Lung (tissue), 12 donors: Measurements from ENCODE around the gene FUS. TPM values are rescaled to one million over a fixed set of nuclear protein-coding genes. Genes with fewer than 3 reads are reported as not detected.

Experiments
- ATAC-seq: fragments of 200-7000 bp; cut with Tn5 transposase; one replicate; pipeline ENCODE4 v1.9.1; 2020; ENCODE audit warnings: moderate number of reproducible peaks; ENCODE audit not compliant: insufficient read depth, low FRiP score
- DNase-seq, 3 donors: peaks; one replicate each; pipeline ENCODE4 v3.0.0-alpha.2; 2013 to 2017
- H3K27ac ChIP-seq, 2 donors: one replicate each; pipeline ENCODE4 v1.5.1; 2013; ENCODE audit warnings: mild to moderate bottlenecking in 2 of 2, moderate library complexity in 2 of 2, control low read depth in 1 of 2, inconsistent platforms in 1 of 2, low read depth in 1 of 2, low read length in 1 of 2
- H3K27me3 ChIP-seq, 3 donors: one replicate each; pipeline ENCODE4 v1.5.1; 2013; ENCODE audit warnings: low read length in 2 of 3; ENCODE audit not compliant: control insufficient read depth in 3 of 3, insufficient read depth in 3 of 3
- H3K36me3 ChIP-seq, 4 donors: one replicate each; pipeline ENCODE4 v1.5.1; 2013; ENCODE audit warnings: low read length in 4 of 4, mild to moderate bottlenecking in 1 of 4, moderate library complexity in 1 of 4; ENCODE audit not compliant: control insufficient read depth in 4 of 4, insufficient read depth in 4 of 4
- H3K4me1 ChIP-seq, 5 donors: one replicate each; pipeline ENCODE4 v1.5.1; 2013; ENCODE audit warnings: low read length in 5 of 5, mild to moderate bottlenecking in 2 of 5, moderate library complexity in 1 of 5; ENCODE audit not compliant: control insufficient read depth in 5 of 5, insufficient read depth in 5 of 5
- H3K4me3 ChIP-seq: one replicate; pipeline ENCODE4 v1.5.1; 2013; ENCODE audit warnings: mild to moderate bottlenecking, control low read depth, moderate library complexity
- H3K9ac ChIP-seq, 2 donors: one replicate each; pipeline ENCODE4 v1.5.1; 2013; ENCODE audit warnings: low read length in 2 of 2, control low read depth in 1 of 2; ENCODE audit not compliant: insufficient read depth in 1 of 2
- H3K9me3 ChIP-seq, 4 donors: one replicate each; pipeline ENCODE4 v1.5.1; 2013; ENCODE audit warnings: low read length in 3 of 4, mild to moderate bottlenecking in 1 of 4, moderate library complexity in 1 of 4; ENCODE audit not compliant: control insufficient read depth in 4 of 4, insufficient read depth in 3 of 4
- WGBS, 2 donors: extraction: QIAGEN DNeasy Blood & Tissue Kit; methylation state at CpG; one replicate each; pipeline ENCODE4 v1.1.7; 2013; 5-methylcytosine and 5-hydroxymethylcytosine counted together
- polyA plus RNA-seq, 2 donors: library from polyadenylated mRNA; stranded (reverse); fragments of 200-250 nt; gene quantifications; one replicate each; pipeline ENCODE4 v1.2.1, GENCODE V29; 2013
- total RNA-seq, 2 donors: library from RNA; depleted of rRNA in 1 of 2; stranded (reverse); fragments of >200 nt in 1 of 2; gene quantifications; one replicate each; pipeline ENCODE4 v1.2.1, GENCODE V29; 2014 to 2021
- TF ChIP-seq, protein P1 (sequence below): IDR thresholded peaks from 2 replicates; pipeline ENCODE4 v1.5.1; 2012; ENCODE audit warnings: mild to moderate bottlenecking; ENCODE audit errors: control extremely low read depth, extremely low read depth
- donor health status: control.
- donor health status: control.
- donor health status: Bipolar disorder and iron deficiency.
- donor health status: healthy.
- donor health status: DM: yes; HTN: yes; CAD: no.

Gene FUS
- total and polyA plus RNA-seq, 4 donors, result 110 to 272 (median 242) TPM

DNA sequence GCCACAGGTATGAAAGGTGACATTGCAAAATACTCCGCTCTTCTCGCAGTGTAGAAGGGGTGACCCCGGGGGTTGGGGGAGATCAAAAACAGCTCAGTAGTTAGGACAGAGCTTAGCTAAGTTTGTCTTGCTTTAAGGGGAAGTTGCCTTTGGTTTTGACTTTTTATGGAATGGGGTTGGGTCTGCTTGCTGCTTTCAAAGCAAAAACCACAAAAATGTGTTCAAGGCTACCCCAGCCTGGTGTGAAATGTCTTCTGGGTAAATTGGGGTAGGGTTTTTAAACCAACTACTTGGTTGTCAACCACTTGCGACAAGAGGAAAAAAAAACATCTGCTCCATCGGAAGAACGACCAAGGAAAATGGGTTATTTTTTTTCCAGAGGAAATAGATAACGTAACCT is 6.2 kb downstream of the FUS start:
- ATAC-seq, result no peak
- TF ChIP-seq, protein P1, sequence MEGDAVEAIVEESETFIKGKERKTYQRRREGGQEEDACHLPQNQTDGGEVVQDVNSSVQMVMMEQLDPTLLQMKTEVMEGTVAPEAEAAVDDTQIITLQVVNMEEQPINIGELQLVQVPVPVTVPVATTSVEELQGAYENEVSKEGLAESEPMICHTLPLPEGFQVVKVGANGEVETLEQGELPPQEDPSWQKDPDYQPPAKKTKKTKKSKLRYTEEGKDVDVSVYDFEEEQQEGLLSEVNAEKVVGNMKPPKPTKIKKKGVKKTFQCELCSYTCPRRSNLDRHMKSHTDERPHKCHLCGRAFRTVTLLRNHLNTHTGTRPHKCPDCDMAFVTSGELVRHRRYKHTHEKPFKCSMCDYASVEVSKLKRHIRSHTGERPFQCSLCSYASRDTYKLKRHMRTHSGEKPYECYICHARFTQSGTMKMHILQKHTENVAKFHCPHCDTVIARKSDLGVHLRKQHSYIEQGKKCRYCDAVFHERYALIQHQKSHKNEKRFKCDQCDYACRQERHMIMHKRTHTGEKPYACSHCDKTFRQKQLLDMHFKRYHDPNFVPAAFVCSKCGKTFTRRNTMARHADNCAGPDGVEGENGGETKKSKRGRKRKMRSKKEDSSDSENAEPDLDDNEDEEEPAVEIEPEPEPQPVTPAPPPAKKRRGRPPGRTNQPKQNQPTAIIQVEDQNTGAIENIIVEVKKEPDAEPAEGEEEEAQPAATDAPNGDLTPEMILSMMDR, result no peak
- WGBS, 2 donors, result 47 to 69% methylated on average over 7 of the region's 7 CpGs

DNA sequence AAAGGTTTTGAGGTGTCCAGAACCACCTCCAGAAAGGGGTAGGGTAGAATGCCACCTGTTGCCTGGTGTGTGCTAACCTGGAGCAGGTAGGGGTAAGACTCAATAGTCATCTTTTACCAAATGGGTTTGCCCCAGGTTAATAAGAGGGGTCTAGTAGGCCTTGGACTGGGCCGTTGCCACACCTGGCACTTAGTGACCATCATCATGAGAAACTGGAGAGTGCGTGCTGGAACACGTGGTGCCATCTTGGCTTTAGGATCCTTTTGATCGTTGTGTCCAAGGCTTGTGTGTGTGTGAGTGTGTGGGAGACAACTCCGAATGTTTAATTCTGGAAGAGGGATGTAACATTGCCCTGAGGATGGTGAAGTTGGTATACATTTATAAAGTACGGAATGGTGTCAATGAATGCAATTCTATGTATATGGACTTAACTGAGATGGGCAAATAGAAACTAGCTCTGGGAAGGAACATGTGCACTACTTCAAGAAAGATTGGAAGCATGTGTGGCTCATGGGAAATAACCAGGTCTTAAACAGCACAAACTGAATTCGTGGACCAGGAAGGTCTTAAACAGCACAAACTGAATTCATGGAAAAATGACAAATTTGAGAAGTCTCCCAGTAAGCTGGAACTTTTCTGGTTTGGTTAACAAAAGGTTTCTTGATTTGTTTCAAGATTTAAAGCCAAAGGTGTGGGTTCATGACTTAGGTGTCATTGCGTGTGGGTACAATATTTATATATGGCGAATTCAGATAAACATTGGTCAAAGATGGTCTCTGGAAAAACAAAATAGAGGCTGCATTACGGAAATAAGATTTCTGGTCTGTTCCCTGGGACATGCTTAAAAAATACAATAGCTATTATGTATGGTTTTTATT is 7.2 kb downstream of the FUS start:
- no peaks in the 10 kb centered on the region for H3K9me3 ChIP-seq
- no peak for DNase-seq
- WGBS, 2 donors, result 87 to 90% methylated on average over 10 of the region's 10 CpGs
- no peak overlapping the region for H3K9ac ChIP-seq
- no peaks in the 10 kb centered on the region for H3K27me3 ChIP-seq
- H3K4me3 ChIP-seq, result no peak overlapping the region
- H3K36me3 ChIP-seq, result peaks cover 68 to 93% (median 83%) of the 10 kb centered on the region in 4 donors
- no peak overlapping the region for H3K27ac ChIP-seq
- peaks cover 6 to 18% (median 9%) of the 10 kb centered on the region in 5 donors for H3K4me1 ChIP-seq
- TF ChIP-seq, protein P1, result no peak
- no peak for ATAC-seq

More for the DNA sequence above, 6.2 kb downstream of the FUS start:
- Histone ChIP-seq H3K4me3 (no peak overlapping the region), H3K4me1 (peaks cover 8 to 28% (median 10%) of the 10 kb centered on the region in 5 donors), H3K36me3 (peaks cover 60 to 83% (median 74%) of the 10 kb centered on the region in 4 donors), H3K27ac (no peak overlapping the region), H3K9me3 (no peaks in the 10 kb centered on the region), H3K9ac (no peak overlapping the region), H3K27me3 (no peaks in the 10 kb centered on the region)
- DNase-seq, result no peak

DNA sequence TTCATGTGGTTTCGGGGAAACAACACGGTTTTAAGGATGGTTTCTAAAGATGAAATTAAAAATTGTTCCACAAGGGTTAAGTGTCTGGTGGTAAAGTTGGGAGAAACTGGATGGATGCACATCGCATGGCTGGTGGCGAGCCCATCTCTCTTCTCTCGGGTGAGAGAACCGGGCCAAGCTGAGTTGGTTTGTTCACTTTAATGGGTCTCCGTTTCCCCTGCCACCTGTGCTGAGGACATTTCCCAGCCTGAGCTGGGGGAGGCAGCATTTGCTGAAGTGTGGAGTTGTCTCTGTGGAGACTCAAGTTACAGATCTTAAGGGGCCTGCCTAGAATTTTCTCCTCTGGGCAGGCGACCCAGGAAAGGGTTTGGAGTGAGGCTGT is 7.9 kb downstream of the FUS start:
- H3K4me1 ChIP-seq, result peaks cover 0 to 11% (median 4%) of the 10 kb centered on the region in 5 donors
- DNase-seq, result no peak
- TF ChIP-seq, protein P1, result no peak
- H3K9me3 ChIP-seq, result no peaks in the 10 kb centered on the region
- no peak overlapping the region for H3K27ac ChIP-seq
- 87 to 90% methylated on average over 8 of the region's 8 CpGs for WGBS, 2 donors
- H3K9ac ChIP-seq, result no peak overlapping the region
- no peak overlapping the region for H3K4me3 ChIP-seq
- H3K27me3 ChIP-seq, result no peaks in the 10 kb centered on the region
- peaks cover 72 to 90% (median 86%) of the 10 kb centered on the region in 4 donors for H3K36me3 ChIP-seq
- ATAC-seq, result no peak
